GM23248 (cell line): ENCODE measurements around the gene FPR2. TPM values are rescaled to one million over a fixed set of nuclear protein-coding genes. Genes with fewer than 3 reads are reported as not detected.

Experiments
- DNase-seq: peaks from one replicate; pipeline ENCODE4 v3.0.0-alpha.2; 2015
- H2AFZ ChIP-seq: fragments of 200-600 bp; sonication (generic); 2 replicates; pipeline ENCODE4 v1.6.1; 2016; ENCODE audit warnings: antibody characterized with exemption
- H3F3A ChIP-seq: fragments of 200-600 bp; sonication (generic); 2 replicates; pipeline ENCODE4 v1.6.1; 2016; ENCODE audit warnings: mild to moderate bottlenecking, antibody characterized with exemption, mixed run types; ENCODE audit not compliant: insufficient read depth
- H3K27ac ChIP-seq: fragments of 200-600 bp; sonication (generic); 2 replicates; pipeline ENCODE4 v1.5.1; 2016; ENCODE audit warnings: mild to moderate bottlenecking
- H3K27me3 ChIP-seq: fragments of 200-600 bp; sonication (generic); replicated peaks from 2 replicates; pipeline ENCODE4 v1.6.1; 2016; ENCODE audit warnings: mild to moderate bottlenecking; ENCODE audit not compliant: insufficient read depth
- H3K36me3 ChIP-seq: fragments of 200-600 bp; sonication (generic); 2 replicates; pipeline ENCODE4 v1.6.1; 2016; ENCODE audit warnings: low read depth, mild to moderate bottlenecking
- H3K4me1 ChIP-seq: fragments of 200-600 bp; sonication (generic); 2 replicates; pipeline ENCODE4 v1.6.1; 2016; ENCODE audit warnings: mild to moderate bottlenecking; ENCODE audit not compliant: insufficient read depth
- H3K4me2 ChIP-seq: fragments of 200-600 bp; sonication (generic); one replicate; pipeline ENCODE4 v1.6.1; 2016; ENCODE audit warnings: mild to moderate bottlenecking; ENCODE audit not compliant: unreplicated experiment
- H3K4me3 ChIP-seq: fragments of 200-600 bp; sonication (generic); 2 replicates; pipeline ENCODE4 v1.5.1; 2016; ENCODE audit warnings: mild to moderate bottlenecking
- H3K79me2 ChIP-seq: fragments of 200-600 bp; sonication (generic); 2 replicates; pipeline ENCODE4 v1.6.1; 2016; ENCODE audit warnings: mild to moderate bottlenecking; ENCODE audit not compliant: insufficient read depth
- H3K9ac ChIP-seq: fragments of 200-600 bp; sonication (generic); 2 replicates; pipeline ENCODE4 v1.6.1; 2016; ENCODE audit warnings: mild to moderate bottlenecking
- H3K9me2 ChIP-seq: fragments of 200-600 bp; sonication (generic); 2 replicates; pipeline ENCODE4 v1.6.1; 2016; ENCODE audit warnings: mixed run types, mild to moderate bottlenecking, moderate library complexity; ENCODE audit not compliant: insufficient read depth
- H3K9me3 ChIP-seq: fragments of 200-600 bp; sonication (generic); one replicate; pipeline ENCODE4 v1.6.1; 2017; ENCODE audit warnings: low read depth
- H4K20me1 ChIP-seq: fragments of 200-600 bp; sonication (generic); 2 replicates; pipeline ENCODE4 v1.6.0; 2016; ENCODE audit not compliant: insufficient read depth
- EZH2 ChIP-seq: fragments of 200-600 bp; sonication (generic); IDR thresholded peaks from 2 replicates; pipeline ENCODE4 v1.6.1; 2018; ENCODE audit warnings: antibody characterized with exemption, mild to moderate bottlenecking; ENCODE audit not compliant: insufficient read depth, poor library complexity, severe bottlenecking
- EZH2phosphoT487 ChIP-seq: fragments of 200-600 bp; sonication (generic); IDR thresholded peaks from 2 replicates; pipeline ENCODE4 v1.6.1; 2018; ENCODE audit warnings: antibody characterized with exemption, moderate library complexity, mild to moderate bottlenecking, low read depth; ENCODE audit not compliant: insufficient read depth
- WGBS, 2 experiments: methylation state at CpG; one replicate each; pipeline ENCODE4 v1.1.6; 2015 to 2017; ENCODE audit warnings: low lambda C conversion rate in 2 of 2, low coverage in 1 of 2; ENCODE audit errors: missing lambda C conversion rate in 2 of 2; 5-methylcytosine and 5-hydroxymethylcytosine counted together
- in situ Hi-C: fragments of 300-500 bp; cut with MboI; formaldehyde crosslinking; loops from 2 replicates; pipeline ENCODE4 v1.15.0; 2020
- polyA plus RNA-seq: library from polyadenylated mRNA; unstranded; fragments of >200 nt; fragmentation: Nextera tagmentation; extraction: Ambion mirVana; gene quantifications from 2 replicates; pipeline ENCODE4 v1.2.1, GENCODE V29; 2016
- total RNA-seq: library from RNA; depleted of rRNA; stranded (reverse); fragments of >200 nt; shearing (Covaris generic); gene quantifications from 2 replicates; pipeline ENCODE4 v1.2.3, GENCODE V29; 2014; rRNA removed

Gene FPR2
- total RNA-seq = not detected in 2 replicates
- not detected in 2 replicates for polyA plus RNA-seq

GRCh38 chr19:51760697-51761356, at the start of gene FPR2:
FPR2 (plus strand) TSS chr19:51761180; CDS start chr19:51768659, 7,479 bp downstream.
- H3K27ac ChIP-seq = no peak within 1 kb of the TSS
- H4K20me1 ChIP-seq = no peaks in the 10 kb centered on the region
- H3K9me2 ChIP-seq = no peaks in the 10 kb centered on the region
- TF ChIP-seq EZH2 = no peak
- no peak for TF ChIP-seq EZH2phosphoT487
- in situ Hi-C loops = no loop called here
- no peaks in the 10 kb centered on the region for H3F3A ChIP-seq
- 46 to 50% methylated on average over 8 of the region's 8 CpGs for WGBS, 2 experiments
- H3K4me1 ChIP-seq = no peaks in the 10 kb centered on the region
- no peak for DNase-seq
- no peak within 1 kb of the TSS for H2AFZ ChIP-seq
- no peak within 1 kb of the TSS for H3K9ac ChIP-seq
- no peaks in the 10 kb centered on the region for H3K9me3 ChIP-seq
- H3K4me2 ChIP-seq = no peak within 1 kb of the TSS
- H3K36me3 ChIP-seq = no peaks in the 10 kb centered on the region
- no peak within 1 kb of the TSS for H3K4me3 ChIP-seq
- peaks cover 7% of the 10 kb centered on the region; the same call in 1 of the 2 replicates for H3K27me3 ChIP-seq
- no peaks in the 10 kb centered on the region for H3K79me2 ChIP-seq

- peaks cover 7% of the 10 kb centered on the region for H3K36me3 ChIP-seq
- no peaks in the 10 kb centered on the region for H3K9me2 ChIP-seq
- 73 to 96% methylated on average over 1 of the region's 1 CpG for WGBS, 2 experiments
- H3K79me2 ChIP-seq = no peaks in the 10 kb centered on the region
- H3F3A ChIP-seq = peaks cover 34% of the 10 kb centered on the region
- H3K27me3 ChIP-seq = no peaks in the 10 kb centered on the region
- H3K9me3 ChIP-seq = no peaks in the 10 kb centered on the region
- H2AFZ ChIP-seq = no peak overlapping the region
- no peak overlapping the region for H3K4me3 ChIP-seq
- no peaks in the 10 kb centered on the region; the same call in 1 of the 2 replicates for H3K4me1 ChIP-seq
- no peak overlapping the region for H3K9ac ChIP-seq
- H3K4me2 ChIP-seq = no peak overlapping the region
- no peak overlapping the region for H3K27ac ChIP-seq
- no peaks in the 10 kb centered on the region for H4K20me1 ChIP-seq
- TF ChIP-seq EZH2phosphoT487 (no peak), EZH2 (no peak)
- in situ Hi-C loops = no loop called here
- DNase-seq = no peak
Measured at GRCh38 chr19:51711702-51712101, 49.3 kb upstream of the FPR2 start.

GRCh38 chr19:51712461-51713081, 48.4 kb upstream of the FPR2 start:
- H3K4me1 ChIP-seq = no peaks in the 10 kb centered on the region; the same call in 1 of the 2 replicates
- no peak overlapping the region for H3K4me3 ChIP-seq
- H3K4me2 ChIP-seq = no peak overlapping the region
- no peaks in the 10 kb centered on the region for H3K27me3 ChIP-seq
- TF ChIP-seq EZH2phosphoT487 = no peak
- no peak for TF ChIP-seq EZH2
- no peaks in the 10 kb centered on the region for H3K79me2 ChIP-seq
- no peaks in the 10 kb centered on the region for H3K9me2 ChIP-seq
- H3K9ac ChIP-seq = no peak overlapping the region
- H3F3A ChIP-seq = peaks cover 28% of the 10 kb centered on the region
- no peak overlapping the region for H2AFZ ChIP-seq
- H4K20me1 ChIP-seq = no peaks in the 10 kb centered on the region
- peak; percentile 52 for DNase-seq
- H3K36me3 ChIP-seq = 0 out of 2 replicates have a peak, but pooled peaks cover 2% of the 10 kb centered on the region
- no peak overlapping the region for H3K27ac ChIP-seq
- in situ Hi-C loops = no loop called here
- H3K9me3 ChIP-seq = no peaks in the 10 kb centered on the region
- WGBS, 2 experiments = 39 to 45% methylated on average over 9 of the region's 9 CpGs

- Histone ChIP-seq H3K79me2 (no peaks in the 10 kb centered on the region), H3K36me3 (no peaks in the 10 kb centered on the region), H3K4me1 (no peaks in the 10 kb centered on the region; the same call in 1 of the 2 replicates), H2AFZ (no peak overlapping the region), H3K27ac (no peak overlapping the region), H3K4me3 (no peak overlapping the region), H3K4me2 (no peak overlapping the region), H4K20me1 (no peaks in the 10 kb centered on the region), H3K9me2 (no peaks in the 10 kb centered on the region), H3K27me3 (peaks cover 2% of the 10 kb centered on the region), H3F3A (peaks cover 20% of the 10 kb centered on the region), H3K9me3 (no peaks in the 10 kb centered on the region), H3K9ac (no peak overlapping the region)
- no peak for DNase-seq
- in situ Hi-C loops = no loop called here
- TF ChIP-seq EZH2 = no peak
- TF ChIP-seq EZH2phosphoT487 = no peak
- WGBS, 2 experiments = 92% methylated on average over 64 to 74 of the region's 74 CpGs
Measured at GRCh38 chr19:51713319-51714285, 47.4 kb upstream of the FPR2 start.
